NCI-H510A treated with DMSO at 0.1 percent for 48 hours (cell line): ENCODE results near the gene ONECUT2.
"Not testable (repeated sequence)": the region's sequence is repeated elsewhere in the genome, so short reads cannot be mapped to it uniquely, and the experiment has no call there.

ENCODE experiments used
- DNase-seq: peaks from one replicate; lab custom pipeline; 2025; lab: John Stamatoyannopoulos, UW

ONECUT2 gene

DNA sequence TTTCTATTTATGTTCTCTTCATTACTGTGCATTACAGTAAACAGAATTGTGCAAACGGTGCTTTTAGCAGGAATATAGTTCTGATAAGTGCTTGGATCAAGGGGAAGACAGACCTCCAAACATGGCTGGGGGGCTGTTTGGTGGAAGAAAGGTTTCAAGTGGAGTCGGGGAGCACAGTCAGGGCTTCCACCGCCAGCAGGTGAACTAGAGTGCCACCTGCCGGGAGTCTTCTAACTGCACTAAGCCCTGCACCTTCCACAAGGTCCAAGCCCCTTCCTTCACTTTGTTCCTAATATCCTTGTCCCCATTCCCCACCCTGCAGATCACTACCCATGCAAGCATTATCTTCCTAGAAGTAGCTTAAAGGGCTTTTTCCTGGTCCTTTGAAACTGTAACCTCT lies 11.1 kb downstream of the ONECUT2 start:
- peak; percentile 28 for DNase-seq

DNA sequence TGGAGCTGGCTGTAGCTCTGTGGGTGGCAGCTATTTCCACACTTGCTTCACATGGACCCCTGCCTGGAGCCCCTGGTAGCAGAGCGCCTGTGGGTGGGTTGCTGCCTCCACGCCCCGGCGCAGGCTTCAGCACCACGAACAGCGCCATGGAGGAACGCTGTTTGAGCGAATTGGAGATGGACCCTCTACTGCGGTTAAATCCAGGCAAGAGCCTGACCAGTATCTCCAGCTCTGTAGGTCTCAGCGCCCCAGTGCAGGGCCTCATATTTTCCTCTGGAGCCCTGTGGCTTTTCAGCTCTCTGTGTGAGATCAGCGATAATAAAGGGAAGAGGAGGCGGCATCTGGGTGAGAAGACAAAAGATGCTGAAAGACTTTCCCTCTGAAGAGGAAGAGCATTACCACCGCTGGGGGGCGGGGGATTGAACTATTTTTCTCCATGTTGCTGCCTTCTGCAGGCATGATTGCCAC lies 12.0 kb downstream of the ONECUT2 start:
- no peak for DNase-seq

DNA sequence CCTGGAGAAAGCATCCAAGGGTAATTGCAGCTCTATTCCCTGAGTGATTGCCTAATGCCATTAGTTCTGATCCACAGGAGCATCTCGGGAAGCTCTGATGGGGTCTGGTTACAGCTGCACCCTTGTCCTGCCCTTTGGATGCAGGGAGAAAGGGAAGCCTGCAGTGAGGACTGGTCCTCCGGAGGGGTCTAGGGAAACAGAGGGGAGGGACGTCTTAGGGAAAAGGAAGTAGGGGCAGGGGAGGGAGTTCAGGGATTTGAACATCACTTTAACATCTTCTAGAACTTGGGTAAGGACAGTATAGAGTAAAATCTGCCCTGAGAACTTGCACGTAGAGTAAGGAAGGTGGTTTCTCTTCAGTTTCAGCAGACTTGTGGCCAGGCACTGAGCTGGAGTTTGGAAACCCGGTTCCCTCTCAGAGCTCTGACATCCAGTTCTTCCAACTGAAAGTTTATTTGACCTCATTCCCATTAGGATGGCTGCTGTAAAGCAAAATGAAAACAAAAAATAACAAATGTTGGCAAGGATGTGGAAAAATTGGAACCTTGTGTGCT lies 20.5 kb downstream of the ONECUT2 start:
- DNase-seq, result no peak

DNA sequence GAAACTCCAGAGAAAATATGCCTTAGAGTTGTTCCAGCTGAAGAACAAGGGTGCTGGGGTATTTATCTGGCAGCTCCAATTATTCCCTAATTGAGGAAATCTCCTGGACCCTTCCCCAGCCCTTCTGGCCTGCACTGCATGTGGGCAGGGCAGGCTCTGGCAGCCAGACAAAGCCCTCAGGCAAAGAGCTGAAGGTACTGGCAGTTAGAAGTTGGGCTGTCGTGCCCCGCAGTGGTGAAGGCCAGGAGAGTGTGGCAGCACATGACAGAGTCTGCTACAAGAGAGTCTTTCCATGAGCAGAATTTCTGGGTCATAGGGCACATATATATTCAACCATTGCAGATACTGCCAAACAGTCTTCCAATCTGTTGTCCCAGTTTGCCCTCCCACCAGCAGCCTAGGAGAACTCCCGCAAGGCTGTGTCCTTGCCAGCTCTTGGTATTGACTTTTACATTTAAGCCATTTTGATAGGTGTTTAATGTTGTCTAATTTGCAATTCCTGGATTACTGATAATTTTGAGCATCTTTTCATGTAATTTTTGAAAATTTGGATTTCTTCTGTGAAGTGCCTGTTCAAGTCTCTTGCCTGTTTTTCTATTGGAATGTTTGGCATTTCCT lies 26.6 kb downstream of the ONECUT2 start:
- DNase-seq, result no peak

DNA sequence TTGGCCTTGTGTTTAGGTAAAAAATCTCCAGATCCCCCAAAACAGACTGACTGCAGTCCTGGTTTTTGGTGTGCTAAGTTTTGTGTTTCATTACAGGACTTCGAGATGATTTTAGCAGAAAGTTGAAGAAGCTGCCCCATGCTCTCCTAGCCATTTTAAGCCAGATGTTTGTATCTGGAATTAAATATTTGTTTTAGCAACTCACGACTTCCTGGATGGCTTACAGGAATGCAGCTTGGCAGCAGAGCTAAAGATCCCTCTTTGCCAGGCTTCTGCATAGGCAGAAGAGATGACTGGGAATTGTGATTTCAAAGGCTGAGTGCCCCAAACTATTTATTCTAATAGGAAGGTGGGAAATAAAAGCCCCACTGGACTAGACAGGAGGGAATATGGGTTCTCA lies 31.1 kb downstream of the ONECUT2 start:
- DNase-seq, result peak; percentile 37

DNA sequence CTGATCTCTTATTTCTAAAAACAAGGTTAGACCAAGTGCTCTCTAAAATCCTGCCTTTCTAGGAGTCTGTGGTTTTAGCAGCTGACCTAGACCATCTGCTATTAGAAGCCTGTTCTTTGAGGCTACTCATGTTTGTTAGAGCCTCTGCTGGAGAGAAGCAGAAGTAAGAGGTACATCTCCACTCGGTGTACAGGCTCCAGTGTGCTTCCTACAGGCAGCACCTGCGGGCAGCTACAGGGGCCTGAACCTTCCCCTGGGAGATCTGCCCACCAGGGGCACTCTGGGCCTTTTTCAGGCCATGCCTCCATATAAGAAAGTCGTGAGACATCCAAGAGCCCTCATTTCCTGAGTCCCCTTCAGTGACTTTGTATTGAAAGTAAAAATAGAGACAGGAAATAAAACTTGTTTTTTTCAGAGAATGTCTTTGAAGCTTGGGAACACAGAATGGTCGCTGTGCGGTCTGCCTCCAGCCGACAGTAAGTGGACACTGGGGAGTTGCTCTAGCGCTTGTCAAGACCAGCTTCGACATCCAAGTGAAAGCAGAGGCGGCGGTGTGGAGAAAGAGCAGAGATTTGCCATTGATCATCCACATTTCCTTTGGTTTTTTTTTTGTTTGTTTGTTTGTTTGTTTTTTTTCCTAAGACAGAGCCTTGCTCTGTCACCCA lies 31.7 kb downstream of the ONECUT2 start:
- DNase-seq, result peak; percentile 24

DNA sequence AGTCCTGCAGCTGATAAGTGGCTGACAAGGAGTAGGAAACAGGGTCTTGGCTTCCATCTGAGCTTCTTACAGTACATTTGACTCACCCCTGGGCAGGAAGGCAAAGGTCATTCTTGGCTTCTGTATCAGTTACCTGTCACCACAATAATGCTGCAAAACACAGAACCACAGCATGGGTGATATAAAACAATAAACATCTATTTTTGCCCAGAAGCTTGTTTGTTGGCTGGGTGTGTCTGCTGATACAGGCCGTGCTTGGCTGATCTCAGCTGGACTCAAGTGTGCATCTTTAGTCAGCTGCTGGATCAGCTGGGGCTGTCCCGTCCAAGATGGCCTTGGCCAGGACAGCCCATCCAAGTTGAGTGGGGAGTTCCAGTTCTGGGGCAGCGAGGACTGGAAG lies 34.7 kb downstream of the ONECUT2 start:
- DNase-seq, result no peak

DNA sequence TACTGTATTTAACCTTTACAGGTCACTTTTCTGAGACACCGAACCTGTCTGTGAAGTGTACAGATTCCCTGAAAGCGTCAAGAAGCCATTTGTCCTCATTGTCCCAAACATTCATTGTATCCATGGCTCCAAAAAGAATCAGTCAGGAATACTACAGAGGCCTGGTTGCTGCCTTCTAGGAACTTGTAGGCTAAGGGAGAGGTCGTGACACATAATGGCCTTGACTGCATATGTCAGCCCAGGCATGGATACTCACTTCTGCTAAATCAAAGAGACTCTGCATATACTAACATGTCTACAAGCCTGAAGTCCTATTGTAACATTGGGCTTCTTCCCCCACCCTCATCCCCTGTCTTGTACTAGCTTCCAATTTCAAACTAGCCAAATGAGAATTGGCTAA lies 40.2 kb downstream of the ONECUT2 start:
- DNase-seq, result no peak

DNA sequence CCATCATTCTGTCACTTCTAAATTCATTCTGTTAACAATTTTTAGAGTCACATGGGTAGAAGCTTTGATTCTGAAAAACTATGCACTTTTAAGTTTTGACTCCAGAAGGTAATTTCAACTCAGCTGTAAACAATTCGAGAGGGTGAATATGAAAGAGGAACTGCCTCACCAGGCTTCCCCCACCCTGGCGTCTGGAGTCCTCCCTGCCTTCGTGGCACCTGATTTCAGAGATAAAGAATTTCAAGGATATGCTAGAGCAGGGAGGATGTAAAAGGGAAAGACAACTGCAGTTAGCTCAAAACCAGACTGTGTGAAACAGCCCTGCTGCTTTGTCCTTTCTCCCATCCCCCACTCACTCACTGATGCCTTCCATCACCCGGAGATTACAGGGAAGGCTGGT lies 40.7 kb downstream of the ONECUT2 start:
- DNase-seq, result no peak

DNA sequence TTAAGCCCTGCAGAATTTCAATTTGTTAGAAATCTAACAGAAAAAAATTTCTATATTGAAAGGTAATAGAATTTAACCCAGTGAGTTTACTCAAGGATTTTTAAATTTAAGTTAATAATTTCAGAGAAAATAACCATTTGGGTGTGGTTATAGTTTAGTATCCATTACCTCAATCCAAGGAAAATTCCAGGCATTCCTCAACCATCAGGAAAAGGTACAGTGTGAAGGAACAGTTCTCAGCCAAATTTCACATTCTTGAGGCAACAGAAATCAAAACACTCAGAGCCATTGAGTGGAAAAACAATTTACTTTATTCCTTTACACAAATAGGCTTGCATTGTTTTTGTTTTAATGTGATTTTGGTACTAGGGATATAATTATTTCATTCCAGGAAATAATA lies 45.6 kb downstream of the ONECUT2 start:
- DNase-seq, result no peak

DNA sequence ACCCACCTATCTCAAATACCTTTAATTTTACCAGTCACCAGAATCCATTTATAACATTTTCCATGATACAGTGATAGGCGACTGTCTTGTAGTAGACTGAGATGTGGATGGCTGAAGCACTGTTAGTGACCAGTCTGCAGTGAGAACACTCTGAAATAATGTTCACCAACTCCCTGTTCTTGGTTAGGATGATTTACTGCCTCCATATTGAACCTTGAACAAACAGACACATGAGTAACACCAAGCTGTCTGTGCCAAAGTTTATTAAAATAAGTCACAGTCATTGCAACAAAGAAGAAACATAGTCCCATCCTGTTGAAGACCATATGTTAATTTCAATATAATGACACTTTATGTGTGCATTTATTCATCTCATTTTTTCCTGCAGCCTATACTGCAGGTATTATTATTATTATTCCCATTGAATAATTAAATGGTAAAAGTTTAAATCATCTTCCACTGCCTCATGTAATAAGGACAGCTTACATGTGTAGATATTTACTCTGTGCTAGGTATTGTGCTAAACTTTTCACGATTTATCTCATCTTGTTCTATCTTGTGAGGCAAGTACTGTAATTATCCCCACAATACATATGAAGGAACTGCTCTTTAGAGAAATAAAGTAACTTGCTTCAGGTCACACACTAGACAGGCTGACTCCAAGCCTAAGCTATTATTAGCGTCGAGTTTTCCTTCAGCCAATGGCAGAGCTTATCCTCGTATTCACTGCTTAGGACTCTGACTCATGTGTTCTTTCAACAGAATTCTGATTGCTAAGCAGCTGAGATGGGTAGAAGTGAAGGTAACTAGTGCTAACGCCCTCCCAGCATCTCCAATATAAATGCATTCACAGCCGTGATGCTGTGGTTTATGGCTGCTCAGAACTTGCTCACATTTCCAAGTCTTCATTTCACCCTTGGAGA lies 62.5 kb downstream of the ONECUT2 start:
- no peak for DNase-seq

DNA sequence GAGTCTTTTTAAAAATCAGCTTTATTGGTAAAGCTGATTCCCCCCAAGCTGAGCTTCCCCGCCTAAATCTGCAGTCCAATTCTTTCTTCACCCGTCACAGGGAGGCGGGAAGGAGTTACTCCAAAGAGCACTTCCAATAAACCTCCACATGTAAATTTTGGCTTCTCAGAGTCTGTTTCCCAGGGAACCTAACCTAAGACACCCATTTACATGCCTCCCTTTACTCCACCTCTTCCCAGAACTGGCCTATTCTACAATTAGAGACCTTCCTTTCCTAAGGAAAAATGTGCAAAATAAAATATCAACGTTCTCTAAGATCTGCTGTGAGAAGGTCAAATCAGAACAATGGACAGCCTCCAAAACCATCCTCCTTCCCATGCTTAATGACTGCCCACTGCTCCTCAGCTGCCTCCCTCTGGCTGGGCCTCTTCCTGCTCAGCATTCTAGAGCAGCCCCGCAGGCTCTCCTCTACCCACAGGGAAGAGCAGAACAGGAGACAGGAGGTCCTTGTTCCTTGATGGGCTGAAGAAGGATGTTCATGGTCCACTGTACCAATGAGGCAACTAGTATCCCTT lies 63.6 kb downstream of the ONECUT2 start:
- no peak for DNase-seq

DNA sequence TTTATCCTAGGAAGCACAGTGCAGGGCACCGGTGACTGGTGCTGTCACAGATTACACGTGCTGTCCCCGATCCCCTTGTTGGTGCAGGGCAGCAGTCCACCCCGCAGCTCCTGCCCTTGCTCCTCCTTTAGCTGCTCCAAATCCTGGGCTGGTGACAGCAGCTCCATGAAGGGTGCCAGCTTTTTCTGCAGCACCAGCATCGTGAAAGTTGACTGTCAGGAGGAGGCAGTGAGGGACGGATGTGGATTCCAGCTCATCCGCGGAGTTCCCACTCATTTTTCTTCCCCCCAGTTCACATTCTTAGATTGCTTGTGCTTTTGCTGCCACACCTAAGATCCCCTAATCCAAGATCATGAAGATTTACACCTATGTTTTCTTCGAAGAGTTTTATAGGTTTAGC lies 67.5 kb downstream of the ONECUT2 start:
- no peak for DNase-seq

DNA sequence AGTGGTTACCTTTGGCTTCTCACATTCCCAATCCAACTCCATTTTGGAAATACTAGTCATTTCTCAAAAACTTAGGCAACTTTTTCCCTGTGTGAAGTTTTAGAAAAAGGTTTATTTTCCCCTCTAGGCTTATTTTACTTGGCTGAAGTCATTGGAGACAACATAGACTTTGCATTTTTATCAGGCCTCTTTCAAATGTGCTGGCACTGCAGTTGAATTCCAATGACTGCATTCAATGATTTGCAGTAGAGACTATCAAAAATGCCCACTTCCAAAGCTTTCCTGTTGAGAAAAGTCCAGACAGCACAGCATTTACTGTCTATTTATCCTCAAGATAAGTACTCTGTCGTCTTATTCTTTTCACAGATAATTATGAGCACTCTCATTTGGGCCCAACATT lies 70.1 kb downstream of the ONECUT2 start:
- no peak for DNase-seq

DNA sequence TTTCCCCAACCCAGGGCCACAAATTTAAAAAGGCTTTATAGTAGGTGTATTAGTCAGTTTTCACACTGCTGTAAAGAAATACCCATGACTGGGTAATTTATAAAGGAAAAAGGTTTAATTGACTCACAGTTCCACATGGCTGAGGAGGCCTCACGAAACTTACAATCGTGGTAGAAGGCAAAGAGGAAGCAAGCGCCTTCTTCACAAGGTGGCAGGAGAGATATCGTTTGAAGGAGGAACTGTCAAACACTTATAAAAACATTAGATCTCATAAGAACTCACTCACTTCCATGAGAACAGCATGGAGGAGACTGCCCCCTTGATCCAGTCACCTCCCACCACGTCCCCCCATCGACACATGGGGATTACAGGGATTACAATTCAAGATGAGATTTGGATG lies 80.9 kb downstream of the ONECUT2 start:
- DNase-seq, result no peak

DNA sequence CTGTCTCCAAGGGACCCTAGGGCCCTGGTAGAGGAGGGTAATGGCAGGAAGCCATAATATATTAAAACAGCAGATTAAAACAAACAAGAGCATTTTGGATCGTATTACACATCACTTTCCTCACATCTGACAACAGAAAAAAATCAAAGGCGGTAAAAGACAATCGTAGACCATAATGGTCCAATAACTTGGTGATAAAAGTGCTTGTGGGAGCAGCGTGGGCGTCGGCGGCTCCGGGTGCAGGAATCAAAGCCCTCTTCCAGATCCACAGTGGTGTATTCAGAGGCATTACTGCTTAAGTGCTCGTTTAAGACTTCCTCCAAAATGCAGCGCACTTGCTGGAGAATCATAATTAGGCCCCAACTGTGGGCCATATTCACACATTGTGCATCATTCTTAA lies 83.4 kb downstream of the ONECUT2 start:
- no peak for DNase-seq

DNA sequence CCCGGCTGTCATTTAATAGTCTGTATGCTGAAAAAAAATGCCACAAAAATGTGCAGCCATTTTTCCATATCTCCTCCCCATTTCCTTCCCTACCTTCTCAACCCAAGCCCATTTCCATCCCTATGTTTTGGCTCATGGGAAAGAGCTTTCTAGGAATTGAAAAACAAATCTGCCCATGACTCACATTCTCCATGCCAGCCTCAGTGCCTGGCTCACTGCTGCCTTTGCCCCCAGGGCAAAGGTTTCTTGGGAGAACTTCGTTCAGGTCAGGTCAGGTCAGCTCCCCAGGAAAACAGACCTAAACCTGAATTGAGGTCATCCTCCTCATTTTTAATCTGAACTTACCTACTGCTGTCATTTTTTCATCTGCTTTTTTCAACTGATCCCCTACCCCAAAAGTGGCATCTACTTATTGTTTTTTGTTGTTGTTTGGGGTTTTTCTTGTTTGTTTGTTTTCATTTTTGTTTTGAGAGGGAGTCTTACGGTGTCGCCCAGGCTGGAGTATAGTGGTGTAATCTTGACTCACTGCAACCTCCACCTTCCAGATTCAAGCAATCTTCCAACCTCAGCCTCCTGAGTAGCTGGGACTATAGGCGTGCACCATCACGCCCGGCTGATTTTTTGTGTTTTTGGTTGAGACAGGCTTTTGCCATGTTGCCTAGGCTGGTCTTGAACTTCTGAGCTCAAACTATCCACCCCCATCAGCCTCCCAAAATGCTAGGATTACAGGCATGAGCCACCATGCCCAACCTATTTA lies 84.7 kb downstream of the ONECUT2 start:
- DNase-seq, result no peak

DNA sequence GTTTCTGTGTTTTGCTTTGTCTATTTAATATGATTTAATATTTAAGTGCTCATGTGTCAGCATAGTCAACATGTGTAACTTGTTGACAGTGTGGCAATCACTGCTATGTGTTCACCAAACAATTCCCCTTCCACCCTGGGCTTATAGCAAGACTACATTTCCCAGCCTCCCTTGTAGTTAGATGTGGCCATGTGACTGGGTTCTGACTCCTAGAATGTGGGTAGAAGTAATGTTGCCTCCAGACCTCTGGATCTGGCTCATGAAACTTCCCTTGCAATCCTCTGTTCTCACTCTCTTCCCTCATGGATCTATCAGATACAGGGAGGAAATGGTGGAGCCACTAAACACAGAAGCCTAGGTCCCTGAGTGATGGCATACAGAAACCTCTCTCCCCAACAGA lies 87.2 kb downstream of the ONECUT2 start:
- not testable (repeated sequence) for DNase-seq

DNA sequence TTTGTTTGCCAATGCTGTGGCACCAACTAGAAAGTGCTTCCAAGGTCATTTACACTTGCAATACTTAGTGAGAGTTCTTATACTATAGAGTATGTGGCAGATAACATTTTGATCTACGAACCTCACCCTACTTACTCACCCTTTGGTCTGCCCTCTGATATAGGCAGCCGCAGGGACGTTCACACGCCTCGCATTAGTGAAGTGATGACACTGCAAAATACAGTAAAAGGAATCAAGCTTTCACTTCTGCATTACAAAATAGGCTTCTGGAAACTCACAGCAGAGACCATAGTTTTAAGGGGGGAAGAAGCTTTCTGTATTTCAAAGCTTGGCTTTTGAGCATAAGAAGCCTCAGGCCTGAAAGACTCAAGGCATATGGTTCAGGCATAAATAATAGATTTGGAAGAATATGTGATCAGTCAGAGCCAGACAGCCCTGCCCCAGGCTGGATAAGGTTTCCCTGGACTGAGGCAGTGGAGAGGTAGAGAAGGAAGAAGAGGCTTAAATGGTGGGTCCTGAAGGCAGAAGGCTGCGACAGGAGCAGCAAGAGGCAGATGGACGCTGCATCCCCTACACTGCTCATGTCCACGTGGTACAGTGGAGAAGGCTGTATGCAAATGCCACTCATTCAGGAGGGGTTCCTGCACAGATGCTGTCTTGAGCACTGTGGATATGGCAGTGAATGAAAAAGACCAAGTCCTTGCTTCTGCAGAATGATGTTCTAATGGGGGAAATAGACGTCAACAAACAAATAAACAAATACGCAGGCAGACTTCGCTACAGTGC lies 88.2 kb downstream of the ONECUT2 start:
- DNase-seq, result no peak

DNA sequence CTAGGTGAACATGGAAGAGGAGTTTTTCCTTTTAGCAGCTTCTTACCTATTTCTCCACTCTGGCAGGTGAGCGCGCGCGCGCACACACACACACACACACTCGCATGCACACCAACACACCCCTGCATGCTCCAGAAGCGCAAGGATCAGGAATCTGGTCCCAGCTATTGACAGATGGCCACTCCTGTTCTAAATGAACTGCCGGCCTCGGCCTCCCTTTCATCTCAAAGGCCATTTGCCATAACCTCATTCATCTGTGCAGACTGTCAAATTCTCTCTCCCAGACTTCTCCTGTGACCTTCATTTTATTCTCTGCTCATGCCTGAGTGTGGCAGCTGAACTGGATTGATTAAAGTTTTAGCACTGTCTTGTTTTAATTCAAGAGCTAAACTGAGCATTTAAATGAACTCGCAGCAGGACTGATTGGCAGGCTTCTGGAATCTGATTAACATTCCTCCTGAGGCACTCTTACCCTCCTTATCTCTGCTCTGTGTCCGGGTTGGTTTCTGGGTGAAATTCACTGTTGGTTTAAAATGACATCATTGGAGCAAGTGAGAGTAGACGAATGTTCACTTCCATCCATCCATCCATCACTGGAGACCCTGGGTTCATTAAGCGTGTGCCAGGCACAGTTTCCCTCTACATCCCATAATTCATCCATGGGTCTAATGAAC lies 92.5 kb downstream of the ONECUT2 start:
- no peak for DNase-seq
